Stimulated activated CD4-positive, alpha-beta T cell treated with anti-CD3 and anti-CD28 coated beads, Interleukin-4, amount 100 ng/mL, for 24 hours (primary cell): ENCODE measurements around the gene A1CF.
"Not testable (repeated sequence)": the region's sequence is repeated elsewhere in the genome, so short reads cannot be mapped to it uniquely, and the experiment has no call there.

ENCODE experiments used
- DNase-seq: peaks from one replicate; pipeline ENCODE4 v3.0.0-alpha.2; 2020

The A1CF gene

GRCh38 chr10:50885097-50885859, at the start of gene A1CF:
Gene A1CF, minus strand, starts transcription at chr10:50885627. Its CDS starts 25,687 bp downstream, at chr10:50859940.
- DNase-seq, result no peak

GRCh38 chr10:50931948-50932431, 46.6 kb upstream of the A1CF start:
- no peak for DNase-seq

GRCh38 chr10:50929670-50930069, 44.2 kb upstream of the A1CF start:
- DNase-seq, result no peak

- DNase-seq, result no peak
These were observed 42.7 kb upstream of the A1CF start for GRCh38 chr10:50928190-50928552.

- no peak for DNase-seq
These were observed 42.2 kb upstream of the A1CF start for GRCh38 chr10:50927522-50928189.

GRCh38 chr10:50923471-50923870, 38.0 kb upstream of the A1CF start:
- DNase-seq, result not testable (repeated sequence)

GRCh38 chr10:50919010-50919409, 33.6 kb upstream of the A1CF start:
- DNase-seq, result no peak

GRCh38 chr10:50918529-50918928, 33.1 kb upstream of the A1CF start:
- no peak for DNase-seq

- no peak for DNase-seq
These were observed 32.1 kb upstream of the A1CF start for GRCh38 chr10:50917486-50917885.

GRCh38 chr10:50909334-50910014, 24.0 kb upstream of the A1CF start:
- no peak for DNase-seq

- no peak for DNase-seq
These were observed 22.9 kb upstream of the A1CF start for GRCh38 chr10:50908366-50908765.

- DNase-seq, result not testable (repeated sequence)
These were observed 20.4 kb upstream of the A1CF start for GRCh38 chr10:50905797-50906196.

- DNase-seq, result no peak
These were observed 11.3 kb upstream of the A1CF start for GRCh38 chr10:50896721-50897120.

GRCh38 chr10:50894312-50894711, 8.9 kb upstream of the A1CF start:
- DNase-seq, result no peak

- no peak for DNase-seq
These were observed 7.0 kb upstream of the A1CF start for GRCh38 chr10:50892467-50892866.

GRCh38 chr10:50884302-50884701, 1.1 kb downstream of the A1CF start:
- DNase-seq, result no peak

GRCh38 chr10:50883629-50884028, 1.8 kb downstream of the A1CF start:
- no peak for DNase-seq

GRCh38 chr10:50882540-50882983, 2.9 kb downstream of the A1CF start:
- DNase-seq, result no peak

GRCh38 chr10:50881046-50881445, 4.4 kb downstream of the A1CF start:
- not testable (repeated sequence) for DNase-seq

- DNase-seq, result no peak
These were observed 9.0 kb downstream of the A1CF start for GRCh38 chr10:50876429-50876828.

- no peak for DNase-seq
These were observed 10.7 kb downstream of the A1CF start for GRCh38 chr10:50874723-50875122.

GRCh38 chr10:50866317-50866716, 19.1 kb downstream of the A1CF start:
- DNase-seq, result no peak

- no peak for DNase-seq
These were observed 22.7 kb downstream of the A1CF start for GRCh38 chr10:50862719-50863118.

GRCh38 chr10:50861370-50861769, 24.1 kb downstream of the A1CF start:
- no peak for DNase-seq
